HEK293T (cell line): ENCODE data around the gene FSD2.

Experiments used
- CTCF ChIA-PET: fragments of 350-600 bp; formaldehyde crosslinking; extraction: SDS; loops from one replicate; lab custom pipeline; 2021; ENCODE audit warnings: antibody characterized with exemption, inconsistent platforms; lab: Yijun Ruan, JAX
- POLR2A ChIA-PET: fragments of 350-600 bp; formaldehyde crosslinking; extraction: SDS; loops from one replicate; lab custom pipeline; 2020; ENCODE audit warnings: antibody characterized with exemption, inconsistent platforms; lab: Yijun Ruan, JAX
- DNase-seq: peaks from one replicate; pipeline ENCODE4 v3.0.0; 2012; ENCODE audit warnings: mixed read lengths; ENCODE audit errors: extremely low spot score
- ARNT ChIP-seq: fragments of 450-650 bp; IDR thresholded peaks from 2 replicates; pipeline ENCODE4 v1.6.1; 2017; ENCODE audit warnings: mild to moderate bottlenecking
- BHLHE40 ChIP-seq: fragments of 450-650 bp; IDR thresholded peaks from 2 replicates; pipeline ENCODE4 v1.6.1; 2016; ENCODE audit warnings: mild to moderate bottlenecking, moderate library complexity, borderline replicate concordance
- CTBP1 ChIP-seq: fragments of 450-650 bp; IDR thresholded peaks from 2 replicates; pipeline ENCODE4 v1.6.1; 2016; ENCODE audit warnings: borderline replicate concordance
- ELF4 ChIP-seq: fragments of 450-650 bp; IDR thresholded peaks from 2 replicates; pipeline ENCODE4 v1.6.1; 2017; ENCODE audit warnings: antibody characterized with exemption
- FOXA1 ChIP-seq: fragments of 450-650 bp; IDR thresholded peaks from 2 replicates; pipeline ENCODE4 v1.6.1; 2016; ENCODE audit warnings: mild to moderate bottlenecking
- FOXK2 ChIP-seq: fragments of 450-650 bp; IDR thresholded peaks from 2 replicates; pipeline ENCODE4 v1.6.1; 2016; ENCODE audit warnings: mild to moderate bottlenecking
- FOXM1 ChIP-seq: fragments of 450-650 bp; IDR thresholded peaks from 2 replicates; pipeline ENCODE4 v1.6.1; 2017; ENCODE audit warnings: mild to moderate bottlenecking, borderline replicate concordance
- HDGF ChIP-seq: fragments of 450-650 bp; IDR thresholded peaks from 2 replicates; pipeline ENCODE4 v1.6.1; 2017; ENCODE audit warnings: antibody characterized with exemption, borderline replicate concordance
- L3MBTL2 ChIP-seq: fragments of 450-650 bp; conservative IDR thresholded peaks from 2 replicates; pipeline ENCODE4 v1.6.1; 2016; ENCODE audit warnings: mild to moderate bottlenecking
- LEF1 ChIP-seq: fragments of 450-650 bp; IDR thresholded peaks from 2 replicates; pipeline ENCODE4 v1.6.1; 2017; ENCODE audit warnings: mild to moderate bottlenecking, borderline replicate concordance
- NFRKB ChIP-seq: fragments of 450-650 bp; IDR thresholded peaks from 2 replicates; pipeline ENCODE4 v1.6.1; 2016; ENCODE audit warnings: mild to moderate bottlenecking, moderate library complexity
- PKNOX1 ChIP-seq: fragments of 450-650 bp; IDR thresholded peaks from 2 replicates; pipeline ENCODE4 v1.6.1; 2016
- SP1 ChIP-seq: fragments of 450-650 bp; IDR thresholded peaks from 2 replicates; pipeline ENCODE4 v1.6.1; 2017
- SUZ12 ChIP-seq: fragments of 450-650 bp; IDR thresholded peaks from 2 replicates; pipeline ENCODE4 v1.6.1; 2016; ENCODE audit warnings: mild to moderate bottlenecking
- TARDBP ChIP-seq: fragments of 450-650 bp; IDR thresholded peaks from 2 replicates; pipeline ENCODE4 v1.6.1; 2016
- ZNF384 ChIP-seq: fragments of 450-650 bp; IDR thresholded peaks from 2 replicates; pipeline ENCODE4 v1.6.1; 2016

The FSD2 gene

GRCh38 chr15:82715003-82715402 is 90.9 kb downstream of the FSD2 start:
- DNase-seq = no peak
- no peak for TF ChIP-seq LEF1
- TF ChIP-seq SP1 = no peak
- TF ChIP-seq PKNOX1 = no peak
- no peak for TF ChIP-seq SUZ12
- no peak for TF ChIP-seq CTBP1
- no peak for TF ChIP-seq FOXM1
- TF ChIP-seq ZNF384 = no peak
- TF ChIP-seq ARNT = no peak
- POLR2A ChIA-PET = interaction anchor here (0.7 to 4.3 kb wide), 2 partner anchors 35 to 298 kb away, joined by 3 to 29 read pairs; no protein-coding TSS in a partner anchor
- CTCF ChIA-PET = no interaction called here

GRCh38 chr15:82714016-82714415 is 91.9 kb downstream of the FSD2 start:
- no peak for DNase-seq
- POLR2A ChIA-PET = interaction anchor here (4.3 kb wide), 1 partner anchor 36 kb away, joined by 29 read pairs; no protein-coding TSS in a partner anchor
- CTCF ChIA-PET = interaction anchor here (0.6 kb wide), 1 partner anchor 165 kb away, joined by 3 read pairs; no protein-coding TSS in a partner anchor
- TF ChIP-seq L3MBTL2 (no peak), PKNOX1 (no peak), SP1 (no peak), FOXA1 (no peak), BHLHE40 (no peak)

DNA sequence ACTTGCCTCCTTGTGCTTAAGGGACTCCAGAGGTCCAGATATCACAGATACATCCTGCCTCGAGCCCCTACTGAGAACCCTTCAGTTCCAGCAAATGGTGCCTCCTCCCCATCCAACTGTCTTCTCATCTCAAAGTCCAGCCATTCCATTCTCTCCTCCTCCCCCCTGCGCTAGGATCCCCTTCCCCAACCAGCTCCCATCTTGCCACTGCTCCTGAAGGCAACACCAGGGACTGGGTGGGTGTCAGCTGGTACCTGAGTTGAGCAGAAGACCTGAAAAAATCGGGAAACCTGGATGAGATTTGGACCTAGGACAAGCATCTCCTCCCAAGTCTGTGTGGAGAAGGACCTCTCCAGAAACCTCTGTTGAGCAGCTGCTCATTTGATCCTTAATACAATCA is 93.8 kb downstream of the FSD2 start:
- POLR2A ChIA-PET = no interaction called here
- CTCF ChIA-PET = no interaction called here
- no peak for DNase-seq
- TF ChIP-seq ZNF384 (no peak), PKNOX1 (no peak), BHLHE40 (no peak), NFRKB (no peak), ARNT (no peak), SP1 (no peak), FOXM1 (no peak), HDGF (no peak), LEF1 (no peak), FOXK2 (no peak), FOXA1 (no peak), TARDBP (no peak), SUZ12 (no peak)

GRCh38 chr15:82710926-82711490 is 94.9 kb downstream of the FSD2 start:
- DNase-seq = no peak
- TF ChIP-seq BHLHE40 = no peak
- no peak for TF ChIP-seq SUZ12
- TF ChIP-seq ARNT = no peak
- no peak for TF ChIP-seq FOXK2
- no peak for TF ChIP-seq FOXM1
- no peak for TF ChIP-seq ZNF384
- TF ChIP-seq NFRKB = no peak
- no peak for TF ChIP-seq L3MBTL2
- no peak for TF ChIP-seq FOXA1
- no peak for TF ChIP-seq ELF4
- TF ChIP-seq TARDBP = no peak
- no peak for TF ChIP-seq PKNOX1
- TF ChIP-seq HDGF = no peak
- TF ChIP-seq CTBP1 = no peak
- TF ChIP-seq LEF1 = no peak
- TF ChIP-seq SP1 = no peak
- POLR2A ChIA-PET = interaction anchor here (3.5 kb wide), 1 partner anchor 170 kb away, joined by 14 read pairs; the partner anchor contains the start of gene RPS17
- CTCF ChIA-PET = interaction anchor here (0.6 kb wide), 1 partner anchor 217 kb away, joined by 4 read pairs; no protein-coding TSS in a partner anchor

DNA sequence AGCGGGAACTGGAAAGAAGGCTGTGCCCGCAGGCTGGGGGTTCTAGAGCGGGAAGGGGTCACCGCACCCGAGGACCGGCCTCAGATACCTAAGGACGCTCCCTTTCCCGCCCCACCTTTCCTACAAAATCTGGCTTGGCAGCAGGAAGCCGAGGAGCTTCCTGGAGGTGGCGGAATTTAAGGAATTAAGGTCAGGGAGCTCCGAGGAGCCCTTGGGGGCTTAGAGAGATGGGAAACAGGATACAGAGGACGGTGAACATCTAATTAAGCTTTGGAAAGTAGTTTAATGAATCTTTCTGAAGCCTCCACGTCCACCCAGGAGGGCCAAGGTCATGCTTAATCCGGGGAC is 95.7 kb downstream of the FSD2 start:
- no peak for DNase-seq
- ChIA-PET CTCF (no interaction called here), POLR2A (interaction anchor here (0.6 to 3.5 kb wide), 3 partner anchors 41 to 170 kb away, joined by 3 to 25 read pairs (median 14); partner anchors contain the start of gene RPS17)
- TF ChIP-seq TARDBP (no peak), ARNT (no peak), FOXK2 (no peak), ZNF384 (no peak), HDGF (no peak), CTBP1 (no peak), LEF1 (no peak), FOXM1 (no peak), ELF4 (no peak), SUZ12 (no peak), BHLHE40 (no peak), FOXA1 (no peak), L3MBTL2 (no peak), NFRKB (no peak)
